DOHH2 (cell line): ENCODE data around the gene LSMEM2.

Source experiments
- CTCF ChIP-seq: fragments of 200-600 bp; sonication (generic); IDR thresholded peaks from one replicate; pipeline ENCODE4 v1.5.1; 2014; ENCODE audit warnings: antibody characterized with exemption, mild to moderate bottlenecking, low read depth, low read length; ENCODE audit not compliant: poor library complexity, severe bottlenecking
- EZH2phosphoT487 ChIP-seq: fragments of 200-600 bp; sonication (generic); IDR thresholded peaks from 2 replicates; pipeline ENCODE4 v1.6.1; 2017; ENCODE audit warnings: borderline replicate concordance, mild to moderate bottlenecking, antibody characterized with exemption, low read length, moderate library complexity, mixed read lengths

- peak; percentile 90 for TF ChIP-seq CTCF
- TF ChIP-seq EZH2phosphoT487: no peak
Observed at GRCh38 chr3:50260027-50260941, 18.6 kb upstream of the LSMEM2 start.
